ENCODE data around the gene CACNA1C. TPM values are rescaled to one million over a fixed set of nuclear protein-coding genes. Genes with fewer than 3 reads are reported as not detected.
A peak's percentile ranks its signal among the peaks of the same experiment; 100 is the strongest.

Gene CACNA1C
- total and polyA plus RNA-seq, 2 of the 4 experiments (the other 2 are of a cell fraction) = 1.6 to 2.6 TPM

DNA sequence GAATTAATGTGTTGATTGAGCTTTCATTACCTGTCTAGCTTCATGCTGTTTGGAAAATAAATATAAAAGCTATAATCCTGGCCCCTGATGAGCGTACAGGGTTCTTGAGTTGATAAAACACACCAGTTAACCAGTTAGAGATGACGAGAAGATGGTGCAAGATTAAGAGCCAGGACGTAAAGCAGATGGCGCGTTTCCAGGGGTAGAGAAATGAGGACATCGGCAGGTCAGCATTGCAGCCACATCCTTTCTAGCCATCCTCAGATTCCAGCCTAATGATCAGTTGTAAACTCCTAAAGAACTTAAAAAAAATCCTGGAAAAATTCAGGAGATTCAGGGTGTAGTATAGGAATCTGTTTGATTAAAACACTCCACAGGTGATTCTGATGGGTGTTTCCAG is 203.7 kb downstream of the CACNA1C start:
- Histone ChIP-seq H3K4ac (ENCODE audit: low read depth, low read length) (peak overlapping the region; percentile 91), H3K9me3 (ENCODE audit: control insufficient read depth, insufficient read depth, low read length) (no peaks in the 10 kb centered on the region), H2AK9ac (replicated peaks; ENCODE audit: low read depth, low read length, poor library complexity) (no peak overlapping the region), H3K9me1 (ENCODE audit: insufficient read depth, low read length) (peaks cover 9% of the 10 kb centered on the region; the same call in 1 of the 2 replicates), H3K18ac (ENCODE audit: low read depth, low read length) (peak overlapping the region; percentile 72; the same call in 1 of the 2 replicates), H3K79me1 (ENCODE audit: low read depth in 1 of 2, low read length in 2 of 2) (peaks cover 2 to 14% of the 10 kb centered on the region in 2 experiments; a peak in 3 of 4 replicates), H3K27me3 (ENCODE audit: control insufficient read depth, insufficient read depth, low read length) (no peaks in the 10 kb centered on the region), H3K56ac (ENCODE audit: extremely low read depth, insufficient read depth, low read length) (peak overlapping the region; percentile 82), H3K4me3 (ENCODE audit: insufficient read depth, low read depth, low read length) (no peak overlapping the region), H3K23ac (ENCODE audit: low read depth, low read length) (peak overlapping the region; percentile 48; the same call in 1 of the 2 replicates), H2BK20ac (ENCODE audit: low read depth, low read length) (peak overlapping the region; percentile 87; the same call in 1 of the 2 replicates), H3K9ac (ENCODE audit: low read depth, low read length) (no peak overlapping the region), H2BK120ac (ENCODE audit: low read depth, low read length) (peak overlapping the region; percentile 97), H2AK5ac (ENCODE audit: low read depth, low read length) (peak overlapping the region; percentile 62), H3K4me1 (ENCODE audit: control insufficient read depth, insufficient read depth, low read length) (peaks cover 18% of the 10 kb centered on the region), H4K8ac (ENCODE audit: low read depth in 2 of 2, low read length in 2 of 2) (peak overlapping the region; percentile 13 to 93; a peak in 3 of 4 replicates), H4K20me1 (ENCODE audit: insufficient read depth, low read length) (no peaks in the 10 kb centered on the region), H2AFZ (replicated peaks; ENCODE audit: low read length, poor library complexity) (no peak overlapping the region), H3K27ac (ENCODE audit: insufficient read depth, low read length) (peak overlapping the region; percentile 71), H2BK15ac (ENCODE audit: low read depth, low read length) (peak overlapping the region; percentile 80; the same call in 2 of the 3 replicates), H2BK5ac (ENCODE audit: low read depth, low read length, poor library complexity, severe bottlenecking) (peak overlapping the region; percentile 82), H4K5ac (ENCODE audit: low read depth, low read length) (peak overlapping the region; percentile 19; the same call in 1 of the 2 replicates), H3K4me2 (ENCODE audit: low read depth, low read length) (peak overlapping the region; percentile 26; the same call in 1 of the 2 replicates), H4K91ac (ENCODE audit: insufficient read depth, low read depth, low read length) (peak overlapping the region; percentile 92), H3K36me3 (ENCODE audit: control insufficient read depth, insufficient read depth, low read length) (no peaks in the 10 kb centered on the region), H3K14ac (replicated peaks; ENCODE audit: low read depth, low read length) (peak overlapping the region; percentile 97; the same call in 1 of the 2 replicates)
- TF ChIP-seq FOS (IDR thresholded peaks at IDR 0.05; ENCODE audit: low read depth, low read length) = no peak
- TF ChIP-seq RAD21 (IDR thresholded peaks at IDR 0.05; ENCODE audit: low read length) = peak; percentile 23
- peak; percentile 95 for TF ChIP-seq CEBPB (IDR thresholded peaks at IDR 0.05; ENCODE audit: low read depth, low read length)
- TF ChIP-seq CHD1 (IDR thresholded peaks at IDR 0.05; ENCODE audit: low read depth, low read length) = 0 out of 2 replicates have a peak, but pooled peaks have one; percentile 51
- TF ChIP-seq USF2 (IDR thresholded peaks at IDR 0.05; ENCODE audit: low read depth, low read length) = no peak
- WGBS, 2 experiments (ENCODE audit: extremely low coverage in 2 of 2, insufficient read length in 1 of 2) = no CpG with 5 or more reads among the region's 6 CpGs
- DNase-seq = peak; percentile 95
- ChIA-PET CTCF (no interaction called here), POLR2A (ENCODE audit: unreplicated experiment) (no interaction called here)
- in situ Hi-C loops (cut with MboI; ENCODE audit: low sequenced_read_pairs) = no loop called here
- intact Hi-C loops (cut with micrococcal nuclease) = no loop called here
- ATAC-seq (ENCODE audit: low read depth) = peak; percentile 66
- no TSS peak for BruUV-seq (replicated peaks)
- dilution Hi-C loops (cut with HindIII; ENCODE audit: low sequenced_read_pairs, unreplicated experiment) = no loop called here

Data from IMR-90 (cell line).